ENCODE measurements around the gene WWC2.
"Not testable (repeated sequence)": the region's sequence is repeated elsewhere in the genome, so short reads cannot be mapped to it uniquely, and the experiment has no call there.

WWC2 gene

GRCh38 chr4:183118141-183118540, 19.1 kb downstream of the WWC2 start:
- H3K79me1 ChIP-seq (replicated peaks; ENCODE audit: low read length, poor library complexity, severe bottlenecking), result peaks cover 2% of the 10 kb centered on the region
- no peak overlapping the region for H3K4me2 ChIP-seq (ENCODE audit: low read length, poor library complexity, severe bottlenecking)
- 64% methylated on average over 2 of the region's 2 CpGs for WGBS
- H2BK5ac ChIP-seq (ENCODE audit: low read depth, low read length, poor library complexity, severe bottlenecking), result no peak overlapping the region
- H3K4ac ChIP-seq (ENCODE audit: low read depth in 1 of 2, low read length in 2 of 2), result no peak overlapping the region
- H4K91ac ChIP-seq (ENCODE audit: low read length), result no peak overlapping the region
- H3K18ac ChIP-seq (ENCODE audit: low read depth in 1 of 2, low read length in 2 of 2), result no peak overlapping the region
- DNase-seq, result no peak
- H2BK120ac ChIP-seq (ENCODE audit: low read depth, low read length), result no peak overlapping the region
- H2BK12ac ChIP-seq (ENCODE audit: low read length in 2 of 2), result no peak overlapping the region
- no peak overlapping the region for H4K8ac ChIP-seq (ENCODE audit: low read length)
- peak overlapping the region; percentile 53 for H3K9ac ChIP-seq (ENCODE audit: low read length)
- no peaks in the 10 kb centered on the region for H3K27me3 ChIP-seq (ENCODE audit: control insufficient read depth in 1 of 2, insufficient read depth in 1 of 2, low read length in 2 of 2)
- H3K4me3 ChIP-seq (ENCODE audit: insufficient read depth in 1 of 2, low read depth in 1 of 2, low read length in 2 of 2), result no peak overlapping the region
- peak overlapping the region; percentile 93 for H3K27ac ChIP-seq (ENCODE audit: low read length, poor library complexity, severe bottlenecking)
- H3K36me3 ChIP-seq (ENCODE audit: control insufficient read depth in 1 of 2, insufficient read depth in 2 of 2, low read depth in 1 of 2, low read length in 2 of 2), result no peaks in the 10 kb centered on the region
- no peaks in the 10 kb centered on the region for H3K9me3 ChIP-seq (ENCODE audit: control insufficient read depth, low read length)
- H2BK15ac ChIP-seq (ENCODE audit: low read depth, poor library complexity, severe bottlenecking), result no peak overlapping the region
- no peak overlapping the region for H3K14ac ChIP-seq (ENCODE audit: low read length in 2 of 2)
- no peak overlapping the region for H2AFZ ChIP-seq (ENCODE audit: low read depth, low read length)
- H2AK5ac ChIP-seq (ENCODE audit: low read length, severe bottlenecking), result no peak overlapping the region
- H3K4me1 ChIP-seq (ENCODE audit: control insufficient read depth, insufficient read depth, low read depth, low read length), result peaks cover 10% of the 10 kb centered on the region
- H3K23ac ChIP-seq (ENCODE audit: low read length in 2 of 2), result no peak overlapping the region

GRCh38 chr4:183118585-183118984, 19.5 kb downstream of the WWC2 start:
- Histone ChIP-seq H3K18ac (ENCODE audit: low read depth in 1 of 2, low read length in 2 of 2) (no peak overlapping the region), H3K9me3 (ENCODE audit: control insufficient read depth, low read length) (no peaks in the 10 kb centered on the region), H3K36me3 (ENCODE audit: control insufficient read depth in 1 of 2, insufficient read depth in 2 of 2, low read depth in 1 of 2, low read length in 2 of 2) (no peaks in the 10 kb centered on the region), H2BK15ac (ENCODE audit: low read depth, poor library complexity, severe bottlenecking) (no peak overlapping the region), H2BK5ac (ENCODE audit: low read depth, low read length, poor library complexity, severe bottlenecking) (no peak overlapping the region), H2AK5ac (ENCODE audit: low read length, severe bottlenecking) (no peak overlapping the region), H4K8ac (ENCODE audit: low read length) (no peak overlapping the region), H3K27me3 (ENCODE audit: control insufficient read depth in 1 of 2, insufficient read depth in 1 of 2, low read length in 2 of 2) (no peaks in the 10 kb centered on the region), H3K4me1 (ENCODE audit: control insufficient read depth, insufficient read depth, low read depth, low read length) (peaks cover 10% of the 10 kb centered on the region), H2BK12ac (ENCODE audit: low read length in 2 of 2) (no peak overlapping the region), H2BK120ac (ENCODE audit: low read depth, low read length) (no peak overlapping the region), H4K91ac (ENCODE audit: low read length) (no peak overlapping the region), H3K14ac (ENCODE audit: low read length in 2 of 2) (no peak overlapping the region), H3K27ac (ENCODE audit: low read length, poor library complexity, severe bottlenecking) (peak overlapping the region; percentile 93), H3K79me1 (replicated peaks; ENCODE audit: low read length, poor library complexity, severe bottlenecking) (no peaks in the 10 kb centered on the region), H3K4me2 (ENCODE audit: low read length, poor library complexity, severe bottlenecking) (no peak overlapping the region), H3K23ac (ENCODE audit: low read length in 2 of 2) (no peak overlapping the region), H2AFZ (ENCODE audit: low read depth, low read length) (no peak overlapping the region), H3K4ac (ENCODE audit: low read depth in 1 of 2, low read length in 2 of 2) (no peak overlapping the region), H3K4me3 (ENCODE audit: insufficient read depth in 1 of 2, low read depth in 1 of 2, low read length in 2 of 2) (peak overlapping the region in 1 of 2 experiments; percentile 51), H3K9ac (ENCODE audit: low read length) (peak overlapping the region; percentile 53)
- whole genome bisulfite sequencing, result 0% methylated on average over 2 of the region's 3 CpGs
- DNase-seq, result peak; percentile 77

GRCh38 chr4:183121660-183122059, 22.6 kb downstream of the WWC2 start:
- not testable (repeated sequence) for H3K27me3 ChIP-seq (ENCODE audit: control insufficient read depth in 1 of 2, insufficient read depth in 1 of 2, low read length in 2 of 2); H3K9me3 ChIP-seq (ENCODE audit: control insufficient read depth, low read length); H2AK5ac ChIP-seq (ENCODE audit: low read length, severe bottlenecking); H3K36me3 ChIP-seq (ENCODE audit: control insufficient read depth in 1 of 2, insufficient read depth in 2 of 2, low read depth in 1 of 2, low read length in 2 of 2); H3K23ac ChIP-seq (ENCODE audit: low read length in 2 of 2); H3K4me3 ChIP-seq (ENCODE audit: insufficient read depth in 1 of 2, low read depth in 1 of 2, low read length in 2 of 2); H3K27ac ChIP-seq (ENCODE audit: low read length, poor library complexity, severe bottlenecking); DNase-seq; H4K91ac ChIP-seq (ENCODE audit: low read length); H3K4ac ChIP-seq (ENCODE audit: low read depth in 1 of 2, low read length in 2 of 2); H2BK5ac ChIP-seq (ENCODE audit: low read depth, low read length, poor library complexity, severe bottlenecking); H3K9ac ChIP-seq (ENCODE audit: low read length); H2BK15ac ChIP-seq (ENCODE audit: low read depth, poor library complexity, severe bottlenecking); H3K79me1 ChIP-seq (replicated peaks; ENCODE audit: low read length, poor library complexity, severe bottlenecking); H3K14ac ChIP-seq (ENCODE audit: low read length in 2 of 2); H3K18ac ChIP-seq (ENCODE audit: low read depth in 1 of 2, low read length in 2 of 2); H2BK120ac ChIP-seq (ENCODE audit: low read depth, low read length); H4K8ac ChIP-seq (ENCODE audit: low read length); H3K4me2 ChIP-seq (ENCODE audit: low read length, poor library complexity, severe bottlenecking); H2BK12ac ChIP-seq (ENCODE audit: low read length in 2 of 2); H2AFZ ChIP-seq (ENCODE audit: low read depth, low read length)
- 98% methylated on average over 12 of the region's 12 CpGs for WGBS
- peaks cover 11% of the 10 kb centered on the region for H3K4me1 ChIP-seq (ENCODE audit: control insufficient read depth, insufficient read depth, low read depth, low read length)

- WGBS, result 100% methylated on average over 1 of the region's 3 CpGs
- peaks cover 6% of the 10 kb centered on the region for H3K4me1 ChIP-seq (ENCODE audit: control insufficient read depth, insufficient read depth, low read depth, low read length)
Observed at GRCh38 chr4:183124228-183124627, 25.2 kb downstream of the WWC2 start.

More at GRCh38 chr4:183124228-183124627, 25.2 kb downstream of the WWC2 start:
- no peak overlapping the region for H3K27ac ChIP-seq (ENCODE audit: low read length, poor library complexity, severe bottlenecking)
- no peak overlapping the region for H2BK12ac ChIP-seq (ENCODE audit: low read length in 2 of 2)
- no peak overlapping the region for H3K14ac ChIP-seq (ENCODE audit: low read length in 2 of 2)
- H4K8ac ChIP-seq (ENCODE audit: low read length), result no peak overlapping the region
- no peaks in the 10 kb centered on the region for H3K9me3 ChIP-seq (ENCODE audit: control insufficient read depth, low read length)
- H3K27me3 ChIP-seq (ENCODE audit: control insufficient read depth in 1 of 2, insufficient read depth in 1 of 2, low read length in 2 of 2), result no peaks in the 10 kb centered on the region
- H2AFZ ChIP-seq (ENCODE audit: low read depth, low read length), result no peak overlapping the region
- H4K91ac ChIP-seq (ENCODE audit: low read length), result no peak overlapping the region
- no peak for DNase-seq
- no peak overlapping the region for H3K4me2 ChIP-seq (ENCODE audit: low read length, poor library complexity, severe bottlenecking)
- no peaks in the 10 kb centered on the region for H3K36me3 ChIP-seq (ENCODE audit: control insufficient read depth in 1 of 2, insufficient read depth in 2 of 2, low read depth in 1 of 2, low read length in 2 of 2)
- no peak overlapping the region for H3K4ac ChIP-seq (ENCODE audit: low read depth in 1 of 2, low read length in 2 of 2)
- H3K4me3 ChIP-seq (ENCODE audit: insufficient read depth in 1 of 2, low read depth in 1 of 2, low read length in 2 of 2), result no peak overlapping the region
- peaks cover 1% of the 10 kb centered on the region for H3K79me1 ChIP-seq (replicated peaks; ENCODE audit: low read length, poor library complexity, severe bottlenecking)
- H3K9ac ChIP-seq (ENCODE audit: low read length), result peak overlapping the region; percentile 55
- no peak overlapping the region for H2BK5ac ChIP-seq (ENCODE audit: low read depth, low read length, poor library complexity, severe bottlenecking)
- no peak overlapping the region for H2BK15ac ChIP-seq (ENCODE audit: low read depth, poor library complexity, severe bottlenecking)
- H2AK5ac ChIP-seq (ENCODE audit: low read length, severe bottlenecking), result no peak overlapping the region
- H3K23ac ChIP-seq (ENCODE audit: low read length in 2 of 2), result no peak overlapping the region
- no peak overlapping the region for H3K18ac ChIP-seq (ENCODE audit: low read depth in 1 of 2, low read length in 2 of 2)
- no peak overlapping the region for H2BK120ac ChIP-seq (ENCODE audit: low read depth, low read length)

Data from mesenchymal stem cell (in vitro differentiated cells and primary cell).